Neural progenitor cell (in vitro differentiated cells): Measurements from ENCODE around the gene PRKD1. TPM values are rescaled to one million over a fixed set of nuclear protein-coding genes. Genes with fewer than 3 reads are reported as not detected.

Experiments used
- DNase-seq: peaks from one replicate; pipeline ENCODE4 v3.0.0-alpha.2; 2016; ENCODE audit warnings: low spot score
- H2AFZ ChIP-seq: fragments of 200-600 bp; sonication (generic); replicated peaks from 2 replicates; pipeline ENCODE4 v1.6.1; 2016; ENCODE audit warnings: antibody characterized with exemption
- H3F3A ChIP-seq: fragments of 200-600 bp; sonication (generic); 2 replicates; pipeline ENCODE4 v1.6.1; 2016; ENCODE audit warnings: antibody characterized with exemption, low read depth
- H3K27ac ChIP-seq: fragments of 200-600 bp; sonication (generic); 2 replicates; pipeline ENCODE4 v1.5.1; 2016; ENCODE audit warnings: mild to moderate bottlenecking
- H3K27me3 ChIP-seq: fragments of 200-600 bp; sonication (generic); 2 replicates; pipeline ENCODE4 v1.6.1; 2016; ENCODE audit warnings: mild to moderate bottlenecking, moderate library complexity
- H3K36me3 ChIP-seq: fragments of 200-600 bp; sonication (generic); 2 replicates; pipeline ENCODE4 v1.5.1; 2016
- H3K4me1 ChIP-seq: fragments of 200-600 bp; sonication (generic); 2 replicates; pipeline ENCODE4 v1.6.1; 2016; ENCODE audit warnings: mixed run types
- H3K4me2 ChIP-seq: fragments of 200-600 bp; sonication (generic); 2 replicates; pipeline ENCODE4 v1.6.1; 2016
- H3K4me3 ChIP-seq: fragments of 200-600 bp; sonication (generic); 2 replicates; pipeline ENCODE4 v1.5.1; 2016
- H3K79me2 ChIP-seq: fragments of 200-600 bp; sonication (generic); 2 replicates; pipeline ENCODE4 v1.6.1; 2016; ENCODE audit warnings: low read depth
- H3K9ac ChIP-seq: fragments of 200-600 bp; sonication (generic); 2 replicates; pipeline ENCODE4 v1.6.1; 2016
- H3K9me3 ChIP-seq: fragments of 200-600 bp; sonication (generic); 2 replicates; pipeline ENCODE4 v1.5.1; 2016; ENCODE audit warnings: low read depth
- H4K20me1 ChIP-seq: fragments of 200-600 bp; sonication (generic); 2 replicates; pipeline ENCODE4 v1.6.1; 2016; ENCODE audit warnings: low read depth
- H3K27ac Mint-ChIP-seq: 3 replicates; pipeline ENCODE4 v1.8.0; 2021; ENCODE audit warnings: mixed read lengths
- H3K27me3 Mint-ChIP-seq: 2 replicates; pipeline ENCODE4 v1.8.0; 2022; ENCODE audit warnings: low read depth, mild to moderate bottlenecking, inconsistent platforms, moderate library complexity, mixed read lengths; ENCODE audit not compliant: insufficient read depth
- H3K36me3 Mint-ChIP-seq: 3 replicates; pipeline ENCODE4 v1.8.0; 2021; ENCODE audit warnings: mixed read lengths
- H3K4me1 Mint-ChIP-seq: 3 replicates; pipeline ENCODE4 v1.8.0; 2021; ENCODE audit warnings: mixed read lengths
- H3K4me3 Mint-ChIP-seq: 3 replicates; pipeline ENCODE4 v1.8.0; 2021; ENCODE audit warnings: mild to moderate bottlenecking, moderate library complexity, mixed read lengths
- H3K9me3 Mint-ChIP-seq: 3 replicates; pipeline ENCODE4 v1.8.0; 2020; ENCODE audit warnings: mixed read lengths
- EZH2 ChIP-seq: fragments of 200-600 bp; sonication (generic); IDR thresholded peaks from 2 replicates; pipeline ENCODE4 v1.6.1; 2017; ENCODE audit warnings: antibody characterized with exemption, mild to moderate bottlenecking, moderate library complexity
- EZH2phosphoT487 ChIP-seq: fragments of 200-600 bp; sonication (generic); IDR thresholded peaks from 2 replicates; pipeline ENCODE4 v1.6.1; 2017; ENCODE audit warnings: antibody characterized with exemption
- total RNA-seq: library from RNA; depleted of rRNA; stranded (reverse); fragments of >200 nt; gene quantifications from 2 replicates; pipeline ENCODE4 v1.2.3, GENCODE V29; 2015; ENCODE audit warnings: low replicate concordance
- TF ChIP-seq, protein P1 (sequence below): fragments of 200-600 bp; sonication (generic); IDR thresholded peaks from 2 replicates; pipeline ENCODE4 v1.5.1; 2017; ENCODE audit warnings: antibody characterized with exemption, mild to moderate bottlenecking

The PRKD1 gene
- total RNA-seq, 1 donor from 2014 or later: 8.7 TPM

DNA sequence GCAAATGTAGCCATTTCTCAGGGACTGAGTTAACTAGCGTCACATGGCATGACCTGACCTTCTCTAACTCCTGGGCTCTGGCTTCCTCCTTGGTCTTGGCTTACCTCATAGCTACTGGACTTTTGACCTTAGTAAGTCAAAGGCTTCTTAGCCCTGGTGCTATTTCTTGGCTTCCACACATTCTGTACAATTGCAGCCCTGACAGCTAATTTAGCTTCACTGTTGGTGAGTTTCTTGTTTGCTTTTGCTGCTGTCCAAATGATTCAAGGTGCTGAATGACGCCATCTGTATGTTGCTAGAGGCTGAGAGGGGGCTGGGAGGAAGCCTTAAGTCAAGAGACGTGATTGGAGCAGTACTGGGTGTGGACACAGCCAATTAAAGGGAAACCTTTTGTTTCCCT, 202.7 kb downstream of the PRKD1 start:
- no peak overlapping the region for H3K4me3 Mint-ChIP-seq
- no peaks in the 10 kb centered on the region for H3K36me3 Mint-ChIP-seq
- no peaks in the 10 kb centered on the region for H3K27me3 ChIP-seq
- no peaks in the 10 kb centered on the region for H3F3A ChIP-seq
- H4K20me1 ChIP-seq: no peaks in the 10 kb centered on the region
- no peaks in the 10 kb centered on the region for H3K79me2 ChIP-seq
- H3K27ac ChIP-seq: no peak overlapping the region
- H3K4me1 Mint-ChIP-seq: peaks cover 3% of the 10 kb centered on the region
- H3K9me3 ChIP-seq: no peaks in the 10 kb centered on the region
- DNase-seq: peak; percentile 50
- H3K4me1 ChIP-seq: no peaks in the 10 kb centered on the region
- H2AFZ ChIP-seq: no peak overlapping the region
- no peaks in the 10 kb centered on the region for H3K36me3 ChIP-seq
- TF ChIP-seq, protein P1, sequence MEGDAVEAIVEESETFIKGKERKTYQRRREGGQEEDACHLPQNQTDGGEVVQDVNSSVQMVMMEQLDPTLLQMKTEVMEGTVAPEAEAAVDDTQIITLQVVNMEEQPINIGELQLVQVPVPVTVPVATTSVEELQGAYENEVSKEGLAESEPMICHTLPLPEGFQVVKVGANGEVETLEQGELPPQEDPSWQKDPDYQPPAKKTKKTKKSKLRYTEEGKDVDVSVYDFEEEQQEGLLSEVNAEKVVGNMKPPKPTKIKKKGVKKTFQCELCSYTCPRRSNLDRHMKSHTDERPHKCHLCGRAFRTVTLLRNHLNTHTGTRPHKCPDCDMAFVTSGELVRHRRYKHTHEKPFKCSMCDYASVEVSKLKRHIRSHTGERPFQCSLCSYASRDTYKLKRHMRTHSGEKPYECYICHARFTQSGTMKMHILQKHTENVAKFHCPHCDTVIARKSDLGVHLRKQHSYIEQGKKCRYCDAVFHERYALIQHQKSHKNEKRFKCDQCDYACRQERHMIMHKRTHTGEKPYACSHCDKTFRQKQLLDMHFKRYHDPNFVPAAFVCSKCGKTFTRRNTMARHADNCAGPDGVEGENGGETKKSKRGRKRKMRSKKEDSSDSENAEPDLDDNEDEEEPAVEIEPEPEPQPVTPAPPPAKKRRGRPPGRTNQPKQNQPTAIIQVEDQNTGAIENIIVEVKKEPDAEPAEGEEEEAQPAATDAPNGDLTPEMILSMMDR: no peak
- TF ChIP-seq EZH2phosphoT487 (no peak), EZH2 (no peak)
- H3K27ac Mint-ChIP-seq: no peak overlapping the region
- H3K9me3 Mint-ChIP-seq: no peaks in the 10 kb centered on the region
- H3K4me3 ChIP-seq: no peak overlapping the region
- no peak overlapping the region for H3K9ac ChIP-seq
- H3K27me3 Mint-ChIP-seq: peaks cover 2% of the 10 kb centered on the region
- H3K4me2 ChIP-seq: no peak overlapping the region

DNA sequence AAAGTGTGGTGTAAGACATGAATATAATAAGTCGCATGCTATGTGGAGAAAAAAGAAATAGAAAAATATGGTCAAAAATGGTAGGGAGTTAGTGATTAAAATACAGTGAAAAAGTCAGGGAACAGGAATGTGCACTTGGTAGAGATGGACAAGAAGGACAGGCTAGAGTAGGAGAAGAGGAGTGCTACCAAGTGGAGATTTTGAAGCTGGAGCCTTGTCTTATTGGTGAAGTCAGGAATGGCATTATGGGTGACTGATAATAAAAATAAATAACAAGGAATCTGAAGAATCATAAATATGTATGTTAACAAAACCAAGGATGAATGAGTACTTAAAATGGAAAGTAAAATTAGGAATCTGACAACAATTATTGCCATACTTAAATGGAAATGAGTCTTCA, 204.8 kb downstream of the PRKD1 start:
- TF ChIP-seq EZH2phosphoT487 (no peak), EZH2 (no peak)
- TF ChIP-seq, protein P1: no peak
- H3F3A ChIP-seq: no peaks in the 10 kb centered on the region
- no peak overlapping the region for H3K27ac Mint-ChIP-seq

DNA sequence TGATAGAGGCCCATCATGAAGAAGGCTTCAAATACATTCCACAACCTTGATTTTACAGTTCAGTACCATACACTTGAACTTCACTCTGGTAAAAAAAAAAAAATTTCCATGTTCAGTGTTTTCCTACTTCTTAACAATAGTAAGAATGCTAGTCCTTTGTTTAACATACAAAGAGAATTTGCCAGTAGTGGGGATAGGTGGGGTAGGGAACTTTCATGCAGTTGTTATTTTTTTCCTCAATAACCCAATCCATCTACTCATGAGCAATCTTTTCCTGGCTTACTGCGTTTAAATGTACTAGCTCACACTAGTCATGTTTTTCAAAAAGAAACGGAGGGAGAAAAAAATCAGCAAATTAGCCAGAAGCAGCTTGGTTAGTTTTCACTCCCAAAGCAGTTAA, 206.1 kb downstream of the PRKD1 start:
- Histone ChIP-seq H3K4me3 (no peak overlapping the region), H3K36me3 (no peaks in the 10 kb centered on the region), H3K27ac (no peak overlapping the region), H3K27me3 (no peaks in the 10 kb centered on the region), H2AFZ (no peak overlapping the region), H3F3A (no peaks in the 10 kb centered on the region), H4K20me1 (no peaks in the 10 kb centered on the region), H3K4me1 (no peaks in the 10 kb centered on the region), H3K9me3 (no peaks in the 10 kb centered on the region), H3K4me2 (no peak overlapping the region), H3K9ac (no peak overlapping the region), H3K79me2 (no peaks in the 10 kb centered on the region)
- Mint-ChIP-seq H3K4me1 (peaks cover 3% of the 10 kb centered on the region), H3K27me3 (peaks cover 2% of the 10 kb centered on the region), H3K9me3 (no peaks in the 10 kb centered on the region), H3K27ac (no peak overlapping the region), H3K4me3 (no peak overlapping the region), H3K36me3 (no peaks in the 10 kb centered on the region)
- TF ChIP-seq, protein P1: no peak
- DNase-seq: no peak

More for the DNA sequence above, 204.8 kb downstream of the PRKD1 start:
- Histone ChIP-seq H3K4me1 (no peaks in the 10 kb centered on the region), H3K9me3 (no peaks in the 10 kb centered on the region), H3K27me3 (no peaks in the 10 kb centered on the region), H3K79me2 (no peaks in the 10 kb centered on the region), H3K9ac (no peak overlapping the region), H3K4me2 (no peak overlapping the region), H2AFZ (no peak overlapping the region), H3K4me3 (no peak overlapping the region), H3K27ac (no peak overlapping the region), H4K20me1 (no peaks in the 10 kb centered on the region), H3K36me3 (no peaks in the 10 kb centered on the region)
- Mint-ChIP-seq H3K9me3 (no peaks in the 10 kb centered on the region), H3K4me1 (peaks cover 3% of the 10 kb centered on the region), H3K27me3 (peaks cover 2% of the 10 kb centered on the region), H3K4me3 (no peak overlapping the region), H3K36me3 (no peaks in the 10 kb centered on the region)
- DNase-seq: no peak

DNA sequence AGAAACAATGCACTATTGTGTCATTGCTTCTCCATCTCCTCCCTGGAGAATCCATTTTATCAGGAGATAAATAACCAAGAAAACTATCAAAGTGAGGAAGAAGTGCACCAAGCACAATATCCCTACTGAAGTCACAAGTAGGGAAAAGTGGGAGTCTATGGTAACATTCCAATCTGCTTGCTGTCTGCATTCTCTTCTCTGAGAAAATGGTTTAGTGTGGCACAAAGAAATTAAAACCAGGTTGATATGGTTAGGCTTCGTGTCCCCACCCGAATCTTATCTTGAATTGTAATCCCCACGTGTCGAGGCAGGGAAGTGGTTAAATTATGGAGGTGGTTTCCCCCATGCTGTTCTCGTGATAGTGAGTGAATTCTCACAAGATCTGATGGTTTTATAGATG, 209.7 kb downstream of the PRKD1 start:
- no peak overlapping the region for H3K27ac Mint-ChIP-seq

More for the DNA sequence above, 209.7 kb downstream of the PRKD1 start:
- Mint-ChIP-seq H3K4me3 (no peak overlapping the region), H3K36me3 (peaks cover 2% of the 10 kb centered on the region), H3K4me1 (peaks cover 8% of the 10 kb centered on the region), H3K27me3 (peaks cover 2% of the 10 kb centered on the region), H3K9me3 (no peaks in the 10 kb centered on the region)
- Histone ChIP-seq H3K79me2 (no peaks in the 10 kb centered on the region), H4K20me1 (no peaks in the 10 kb centered on the region), H2AFZ (no peak overlapping the region), H3K4me1 (no peaks in the 10 kb centered on the region), H3K27me3 (no peaks in the 10 kb centered on the region), H3K9me3 (no peaks in the 10 kb centered on the region), H3K4me3 (no peak overlapping the region), H3K36me3 (no peaks in the 10 kb centered on the region), H3K4me2 (no peak overlapping the region), H3F3A (no peaks in the 10 kb centered on the region), H3K27ac (no peak overlapping the region), H3K9ac (no peak overlapping the region)
- TF ChIP-seq EZH2 (no peak), EZH2phosphoT487 (no peak)
- TF ChIP-seq, protein P1: no peak
- DNase-seq: no peak
